Measurements from ENCODE around the gene STH.

DNA sequence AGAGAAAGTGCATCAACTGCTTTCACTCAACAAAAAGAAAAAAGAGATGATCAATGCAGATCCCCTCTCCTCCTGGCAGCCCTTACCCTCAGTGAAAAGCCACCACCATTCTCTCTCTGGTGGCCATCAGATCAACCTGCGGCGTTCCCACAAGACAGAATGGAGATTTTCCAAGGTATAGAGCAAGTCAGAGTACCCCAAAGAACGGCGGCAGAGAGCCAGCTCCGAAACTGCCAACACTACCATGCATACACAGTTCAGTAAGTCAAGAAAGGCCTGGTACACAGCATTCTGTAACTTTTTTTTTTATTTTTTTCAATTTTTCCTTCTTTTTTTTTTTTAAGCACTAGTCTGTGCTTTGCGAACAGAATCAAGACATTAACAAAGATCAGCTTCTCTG, 30.6 kb downstream of the STH start:
- no peak for TF ChIP-seq SMC3 (IDR thresholded peaks at IDR 0.05; ENCODE audit: low read depth, low read length)
- no peak for TF ChIP-seq RAD21 (IDR thresholded peaks at IDR 0.05; ENCODE audit: low read length)
- TF ChIP-seq, protein P1, sequence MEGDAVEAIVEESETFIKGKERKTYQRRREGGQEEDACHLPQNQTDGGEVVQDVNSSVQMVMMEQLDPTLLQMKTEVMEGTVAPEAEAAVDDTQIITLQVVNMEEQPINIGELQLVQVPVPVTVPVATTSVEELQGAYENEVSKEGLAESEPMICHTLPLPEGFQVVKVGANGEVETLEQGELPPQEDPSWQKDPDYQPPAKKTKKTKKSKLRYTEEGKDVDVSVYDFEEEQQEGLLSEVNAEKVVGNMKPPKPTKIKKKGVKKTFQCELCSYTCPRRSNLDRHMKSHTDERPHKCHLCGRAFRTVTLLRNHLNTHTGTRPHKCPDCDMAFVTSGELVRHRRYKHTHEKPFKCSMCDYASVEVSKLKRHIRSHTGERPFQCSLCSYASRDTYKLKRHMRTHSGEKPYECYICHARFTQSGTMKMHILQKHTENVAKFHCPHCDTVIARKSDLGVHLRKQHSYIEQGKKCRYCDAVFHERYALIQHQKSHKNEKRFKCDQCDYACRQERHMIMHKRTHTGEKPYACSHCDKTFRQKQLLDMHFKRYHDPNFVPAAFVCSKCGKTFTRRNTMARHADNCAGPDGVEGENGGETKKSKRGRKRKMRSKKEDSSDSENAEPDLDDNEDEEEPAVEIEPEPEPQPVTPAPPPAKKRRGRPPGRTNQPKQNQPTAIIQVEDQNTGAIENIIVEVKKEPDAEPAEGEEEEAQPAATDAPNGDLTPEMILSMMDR (conservative IDR thresholded peaks at IDR 0.05; ENCODE audit: low read depth, low read length), result no peak
- TF ChIP-seq POLR2A (IDR thresholded peaks at IDR 0.05; ENCODE audit: low read depth, low read length), result no peak
- no peak for TF ChIP-seq CEBPB (IDR thresholded peaks at IDR 0.05; ENCODE audit: low read depth, low read length)
- no peak for TF ChIP-seq BHLHE40 (IDR thresholded peaks at IDR 0.05; ENCODE audit: low read depth, low read length)
- TF ChIP-seq, protein P2, sequence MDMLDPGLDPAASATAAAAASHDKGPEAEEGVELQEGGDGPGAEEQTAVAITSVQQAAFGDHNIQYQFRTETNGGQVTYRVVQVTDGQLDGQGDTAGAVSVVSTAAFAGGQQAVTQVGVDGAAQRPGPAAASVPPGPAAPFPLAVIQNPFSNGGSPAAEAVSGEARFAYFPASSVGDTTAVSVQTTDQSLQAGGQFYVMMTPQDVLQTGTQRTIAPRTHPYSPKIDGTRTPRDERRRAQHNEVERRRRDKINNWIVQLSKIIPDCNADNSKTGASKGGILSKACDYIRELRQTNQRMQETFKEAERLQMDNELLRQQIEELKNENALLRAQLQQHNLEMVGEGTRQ (IDR thresholded peaks at IDR 0.05; ENCODE audit: low read depth, low read length), result no peak
- TF ChIP-seq MAFK (IDR thresholded peaks at IDR 0.05; ENCODE audit: low read depth, low read length), result no peak
- no peak for TF ChIP-seq MXI1 (IDR thresholded peaks at IDR 0.05; ENCODE audit: borderline replicate concordance, low read depth, low read length)
- no peak for TF ChIP-seq FOS (IDR thresholded peaks at IDR 0.05; ENCODE audit: low read depth, low read length)
- TF ChIP-seq, protein P3, sequence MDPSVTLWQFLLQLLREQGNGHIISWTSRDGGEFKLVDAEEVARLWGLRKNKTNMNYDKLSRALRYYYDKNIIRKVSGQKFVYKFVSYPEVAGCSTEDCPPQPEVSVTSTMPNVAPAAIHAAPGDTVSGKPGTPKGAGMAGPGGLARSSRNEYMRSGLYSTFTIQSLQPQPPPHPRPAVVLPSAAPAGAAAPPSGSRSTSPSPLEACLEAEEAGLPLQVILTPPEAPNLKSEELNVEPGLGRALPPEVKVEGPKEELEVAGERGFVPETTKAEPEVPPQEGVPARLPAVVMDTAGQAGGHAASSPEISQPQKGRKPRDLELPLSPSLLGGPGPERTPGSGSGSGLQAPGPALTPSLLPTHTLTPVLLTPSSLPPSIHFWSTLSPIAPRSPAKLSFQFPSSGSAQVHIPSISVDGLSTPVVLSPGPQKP (IDR thresholded peaks at IDR 0.05; ENCODE audit: borderline replicate concordance, low read depth, low read length), result no peak
- no peak for TF ChIP-seq RCOR1 (IDR thresholded peaks at IDR 0.05; ENCODE audit: insufficient replicate concordance, low read length)
- no peak for TF ChIP-seq CHD1 (IDR thresholded peaks at IDR 0.05; ENCODE audit: low read depth, low read length)
- TF ChIP-seq RFX5 (IDR thresholded peaks at IDR 0.05; ENCODE audit: low read depth, low read length), result no peak

All from IMR-90 (cell line).